HG02943 (cell line): ENCODE measurements around the gene CDK8.
"Not testable (repeated sequence)": the region's sequence is repeated elsewhere in the genome, so short reads cannot be mapped to it uniquely, and the experiment has no call there.

ENCODE experiments used
- ATAC-seq: cut with Tn5 transposase; IDR thresholded peaks from one replicate; pipeline ENCODE4 v1.9.1; 2021; ENCODE audit warnings: mild to moderate bottlenecking, low read depth, moderate library complexity; ENCODE audit not compliant: unreplicated experiment

Gene CDK8

DNA sequence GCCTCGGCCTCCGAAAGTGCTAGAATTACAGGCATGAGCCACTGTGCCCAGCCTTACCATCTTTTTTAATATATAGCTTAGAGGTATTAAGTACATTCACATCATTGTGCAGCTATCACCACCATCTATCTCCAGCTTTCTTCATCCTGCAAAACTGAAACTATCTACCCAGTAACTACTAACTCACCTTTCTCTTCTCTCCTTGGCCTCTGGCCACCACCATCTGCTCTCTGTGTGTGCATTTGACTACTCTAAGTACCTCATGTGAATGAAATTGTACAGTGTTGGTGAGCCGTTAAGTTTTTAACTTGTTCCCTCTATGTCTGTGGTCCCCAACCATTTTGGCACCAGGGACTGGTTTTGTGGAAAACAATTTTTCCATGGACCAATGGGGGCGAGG is 56.1 kb downstream of the CDK8 start:
- no peak for ATAC-seq

DNA sequence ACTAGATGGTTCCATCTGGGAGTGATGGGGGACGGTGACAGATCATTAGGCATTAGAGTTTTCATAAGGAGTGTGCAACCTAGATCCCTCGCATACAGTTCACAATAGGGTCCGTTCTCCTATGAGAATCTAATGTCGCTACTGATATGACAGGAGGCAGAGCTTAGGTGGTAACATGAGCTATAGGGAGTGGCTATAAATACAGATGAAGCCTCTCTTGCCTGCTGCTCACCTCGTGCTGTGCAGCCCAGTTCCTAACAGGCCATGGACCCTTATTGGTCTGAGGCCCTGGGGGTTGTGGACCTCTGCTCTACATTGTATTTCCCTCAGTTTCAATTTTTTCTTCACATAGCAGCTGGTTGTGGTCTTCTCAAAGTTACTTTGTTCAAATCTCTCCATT is 56.5 kb downstream of the CDK8 start:
- ATAC-seq: no peak

DNA sequence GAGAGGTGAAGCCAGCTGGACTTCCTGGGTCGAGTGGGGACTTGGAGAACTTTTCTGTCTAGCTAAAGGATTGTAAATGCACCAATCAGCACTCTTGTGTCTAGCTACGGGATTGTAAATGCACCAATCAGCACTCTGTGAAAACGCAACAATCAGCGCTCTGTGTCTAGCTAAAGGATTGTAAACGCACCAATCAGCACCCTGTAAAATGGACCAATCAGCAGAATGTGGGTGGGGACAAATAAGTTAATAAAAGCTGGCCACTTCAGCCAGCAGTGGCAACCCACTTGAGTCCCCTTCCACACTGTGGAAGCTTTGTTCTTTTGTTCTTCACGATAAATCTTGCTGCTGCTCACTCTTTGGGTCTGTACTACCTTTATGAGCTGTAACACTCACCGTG is 58.1 kb downstream of the CDK8 start:
- not testable (repeated sequence) for ATAC-seq

DNA sequence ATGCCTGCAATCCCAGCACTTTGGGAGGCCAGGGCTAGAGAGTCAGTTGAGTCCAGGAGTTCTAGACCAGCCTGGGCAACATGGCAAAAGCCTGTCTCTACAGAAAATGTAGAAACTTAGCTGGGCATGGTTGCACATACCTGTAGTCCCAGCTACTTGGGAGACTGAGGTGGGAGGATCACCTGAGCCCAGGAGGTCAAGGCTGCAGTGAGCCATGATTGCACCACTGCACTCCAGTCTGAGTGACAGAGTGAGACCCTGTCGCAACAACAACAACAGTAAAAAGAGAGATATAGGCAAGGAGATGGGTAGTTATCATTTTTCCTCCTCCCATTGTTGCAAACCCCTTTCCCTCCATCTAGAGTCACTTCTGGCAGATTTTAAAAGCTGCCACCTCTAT is 62.2 kb downstream of the CDK8 start:
- ATAC-seq: not testable (repeated sequence)

DNA sequence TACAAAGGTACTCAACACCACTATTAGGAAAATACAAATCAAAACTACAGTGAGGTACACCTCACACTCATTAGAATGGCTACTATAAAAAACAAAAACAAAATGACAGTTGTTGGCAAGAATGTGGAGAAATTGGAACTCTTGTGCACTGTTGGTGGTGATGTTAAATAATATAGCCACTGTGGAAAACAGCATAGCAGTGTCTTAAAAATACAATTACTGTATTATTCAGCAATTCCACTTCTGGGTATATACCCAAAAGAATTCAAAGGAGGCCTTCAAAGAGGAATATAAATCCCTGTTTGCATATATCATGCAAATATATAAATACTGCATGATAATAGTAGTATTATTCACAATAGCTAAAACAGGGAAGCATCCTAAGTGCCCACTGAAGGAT is 66.8 kb downstream of the CDK8 start:
- no peak for ATAC-seq

DNA sequence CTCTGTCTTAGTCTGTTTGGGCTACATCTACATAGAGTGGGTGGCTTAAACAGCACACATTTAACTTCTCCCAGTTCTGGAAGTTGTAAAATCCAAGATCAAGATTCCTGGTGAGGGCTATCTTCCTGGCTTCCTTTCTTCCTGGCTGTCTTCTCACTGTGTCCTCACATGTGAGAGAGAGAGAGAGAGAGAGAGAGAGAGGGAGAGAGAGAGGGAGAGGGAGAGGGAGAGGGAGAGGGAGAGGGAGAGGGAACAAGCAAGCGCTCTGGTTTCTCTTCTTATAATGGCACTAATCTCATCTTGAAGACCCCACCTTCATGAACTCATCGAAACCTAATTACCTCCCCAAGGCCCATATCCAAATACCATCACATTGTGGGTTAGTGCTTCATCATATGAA is 69.2 kb downstream of the CDK8 start:
- ATAC-seq: no peak

DNA sequence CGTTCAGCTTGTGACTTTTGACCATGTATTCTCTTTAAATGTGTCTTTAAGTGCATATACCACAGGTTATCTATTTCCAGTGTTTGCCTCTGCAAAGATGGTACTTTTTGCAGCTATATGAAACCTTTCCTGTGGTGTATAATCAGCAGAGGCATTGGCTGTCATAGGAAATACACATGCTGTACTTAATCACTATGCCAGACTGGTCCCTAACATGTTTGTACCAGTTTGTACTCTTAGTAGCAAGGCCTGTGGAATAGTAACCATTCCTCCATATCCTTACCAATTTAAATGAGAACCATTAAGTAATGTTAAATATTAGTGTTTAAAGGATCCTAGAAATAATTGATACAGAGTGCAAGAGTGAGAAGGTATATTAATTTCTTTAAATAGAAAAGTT is 69.8 kb downstream of the CDK8 start:
- ATAC-seq: no peak

DNA sequence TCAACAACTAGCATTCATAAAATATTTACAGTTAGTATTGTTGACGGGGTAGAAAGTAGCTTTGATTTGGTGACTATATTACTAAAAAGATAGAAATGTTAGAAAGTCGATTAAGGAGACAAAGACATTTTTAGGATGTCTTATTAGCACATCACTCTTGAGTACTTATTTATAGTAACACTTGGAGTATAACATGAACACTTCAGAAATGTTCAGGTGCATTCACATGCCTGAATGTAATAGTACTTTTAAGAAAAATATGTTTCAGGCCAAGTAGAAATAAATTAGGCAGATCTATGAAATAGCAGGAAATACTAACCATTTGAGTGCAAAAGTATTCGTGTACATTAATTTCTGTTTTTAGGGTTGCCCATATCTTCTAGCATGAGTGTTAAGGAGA is 70.4 kb downstream of the CDK8 start:
- no peak for ATAC-seq

DNA sequence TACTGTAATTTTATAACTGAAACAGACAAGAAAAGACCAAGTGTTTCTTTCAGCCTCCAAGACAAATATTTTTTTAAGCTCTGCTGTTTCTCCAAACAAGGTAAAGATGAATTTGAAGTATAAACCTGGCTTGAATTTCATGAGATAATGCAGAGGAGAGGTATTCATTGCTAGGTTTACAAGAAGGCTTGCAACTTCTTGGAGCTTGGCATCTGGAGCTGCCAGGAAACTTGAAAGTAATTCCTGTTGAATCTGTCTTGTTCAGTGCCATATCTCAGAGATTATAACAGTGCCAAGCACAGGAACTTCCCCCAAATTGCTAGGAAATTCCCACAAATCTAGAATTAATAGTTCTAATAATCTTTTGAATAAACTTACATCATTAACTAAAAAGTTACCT is 70.9 kb downstream of the CDK8 start:
- ATAC-seq: no peak

DNA sequence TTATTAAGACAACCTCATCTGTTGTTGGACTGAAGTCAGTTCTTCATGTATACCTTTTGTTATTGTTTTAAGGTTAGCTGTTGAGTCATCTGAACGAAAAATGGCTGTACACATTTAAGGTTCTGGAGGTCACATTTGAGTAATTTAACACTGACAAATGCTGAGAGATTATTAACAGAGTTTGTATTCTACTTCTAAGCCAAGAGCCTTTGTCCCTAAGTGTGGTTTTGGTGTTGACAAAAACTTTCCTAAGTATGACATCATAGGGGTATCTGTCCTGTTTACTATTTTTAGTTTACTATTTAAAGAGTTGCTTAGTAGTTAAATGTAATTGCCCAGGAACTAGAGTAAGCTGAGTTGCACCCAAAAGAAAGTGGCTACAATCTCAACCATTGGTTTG is 71.9 kb downstream of the CDK8 start:
- peak; percentile 74 for ATAC-seq

DNA sequence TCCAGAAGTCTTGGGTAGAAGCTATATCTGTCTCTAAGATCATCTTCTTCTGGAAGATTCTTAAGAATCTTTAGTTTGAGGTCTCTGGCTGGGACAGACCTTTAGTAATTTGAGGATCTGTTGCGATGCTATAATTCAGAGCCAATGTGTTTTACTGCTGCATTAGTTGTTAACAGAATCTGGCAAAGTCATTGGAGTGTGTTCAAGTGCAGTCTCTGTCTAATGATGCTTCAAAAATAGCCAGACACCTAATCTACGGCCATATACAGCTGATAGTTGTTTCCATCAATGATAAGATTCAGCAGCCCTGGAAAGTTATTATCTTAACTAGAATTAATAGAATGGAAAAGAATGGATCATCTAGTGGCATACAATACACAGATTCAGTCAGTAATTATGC is 72.6 kb downstream of the CDK8 start:
- ATAC-seq: no peak

DNA sequence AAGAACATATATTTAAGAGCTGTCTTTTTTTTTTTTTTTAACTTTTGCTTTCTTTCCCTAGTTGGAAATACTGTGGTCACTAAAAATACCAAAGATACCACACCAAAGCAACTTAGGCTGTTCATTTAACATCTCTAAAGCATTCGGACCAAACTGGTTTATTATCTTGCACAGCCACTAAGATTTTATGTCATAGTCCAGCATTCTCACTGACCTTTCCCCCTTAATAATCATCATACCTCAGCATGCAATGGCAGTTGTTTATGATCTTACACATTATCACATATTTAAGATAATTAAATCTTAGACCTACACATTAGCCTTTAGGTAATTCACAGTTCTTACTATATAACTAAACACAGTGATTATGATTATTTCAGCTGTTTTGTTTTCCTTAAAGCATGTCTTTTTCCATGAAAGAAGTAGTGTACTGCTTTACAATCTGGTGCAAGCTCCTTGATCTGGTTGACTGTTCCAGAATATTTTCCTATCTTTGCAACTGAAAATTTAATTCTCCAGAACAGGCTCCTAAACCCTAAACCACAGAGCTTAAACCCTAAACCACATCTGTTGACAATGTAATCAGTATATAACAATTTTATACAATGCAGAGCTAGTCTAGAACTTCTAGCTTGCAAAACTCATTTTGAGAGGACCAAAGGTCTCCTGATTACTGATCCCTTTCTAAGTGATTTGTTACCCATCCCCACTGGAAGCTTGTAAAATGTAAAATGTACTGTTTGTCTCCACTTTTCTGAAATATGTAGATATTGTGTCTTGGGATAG is 74.2 kb downstream of the CDK8 start:
- ATAC-seq: no peak

DNA sequence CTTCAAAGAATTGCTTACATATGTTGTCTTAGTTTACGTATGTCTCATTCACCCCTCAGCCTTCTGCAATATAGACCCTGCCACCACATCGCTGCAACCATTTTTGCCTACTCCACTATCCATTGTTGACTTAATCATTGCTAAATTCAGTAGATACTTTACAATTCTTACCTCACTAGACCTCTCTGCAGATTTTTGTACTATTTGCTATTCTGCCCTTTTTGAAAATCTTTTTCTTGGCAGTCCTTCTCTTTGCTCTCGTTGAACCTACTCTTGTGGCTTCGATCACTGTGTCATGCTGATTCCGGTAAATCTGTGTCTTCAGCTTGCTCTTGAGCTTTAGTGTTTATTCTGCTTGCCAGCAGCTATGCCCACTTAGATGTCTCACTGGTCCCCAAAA is 81.2 kb downstream of the CDK8 start:
- ATAC-seq: no peak

DNA sequence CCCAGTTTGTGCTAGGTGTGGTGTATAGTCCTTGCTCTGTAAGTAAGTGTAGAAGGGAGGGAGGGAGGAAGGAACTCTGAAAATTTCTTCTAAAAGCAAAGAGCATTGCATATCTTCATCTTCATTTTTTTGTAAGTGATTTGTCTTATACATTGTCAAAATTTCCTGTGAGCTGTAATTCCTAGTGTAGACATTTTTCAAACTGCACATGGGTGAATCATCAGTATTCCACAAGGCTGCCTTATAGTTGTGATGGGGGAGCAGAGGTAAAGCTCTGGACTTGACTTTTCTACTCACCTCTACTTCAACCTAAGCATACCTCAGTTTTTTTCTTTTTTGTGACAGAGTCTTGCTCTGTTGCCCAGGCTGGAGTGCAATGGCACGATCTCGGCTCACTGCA is 86.9 kb downstream of the CDK8 start:
- no peak for ATAC-seq

DNA sequence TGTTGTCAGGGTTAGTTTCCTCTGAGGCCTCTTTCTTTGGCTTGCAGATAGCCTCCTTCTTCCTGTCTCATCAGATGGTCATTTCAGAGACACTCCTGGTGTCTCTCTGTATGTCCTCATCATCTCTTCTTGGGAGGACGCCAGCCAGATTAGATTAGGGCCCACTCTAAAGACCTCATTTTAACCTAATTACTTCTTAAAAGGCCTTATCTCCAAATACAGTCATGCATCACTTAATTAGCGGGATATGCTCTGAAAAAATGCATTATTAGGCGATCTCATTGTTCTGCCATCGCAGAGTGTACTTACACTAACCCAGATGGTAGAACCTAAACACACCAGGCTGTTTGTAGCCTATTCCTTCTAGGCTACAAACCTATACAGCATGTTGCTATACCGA is 89.0 kb downstream of the CDK8 start:
- ATAC-seq: no peak

DNA sequence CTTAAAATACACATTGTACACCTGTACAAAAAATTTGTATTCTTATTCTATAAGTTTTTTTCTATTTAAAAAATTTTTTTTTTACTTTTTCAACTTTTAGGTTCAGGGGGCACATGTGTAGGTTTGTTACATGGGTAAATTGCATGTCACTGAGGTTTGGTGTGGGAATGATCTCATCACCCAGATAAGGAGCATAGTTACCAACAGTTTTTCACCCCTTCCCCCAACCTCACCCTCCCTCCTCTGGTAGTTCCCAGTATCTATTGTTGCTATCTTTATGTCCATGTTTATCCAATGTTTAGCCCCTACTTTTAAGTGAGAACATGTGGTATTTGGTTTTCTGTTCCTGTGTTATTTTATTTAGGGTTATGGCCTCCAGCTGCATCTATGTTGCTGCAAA is 89.9 kb downstream of the CDK8 start:
- ATAC-seq: no peak

DNA sequence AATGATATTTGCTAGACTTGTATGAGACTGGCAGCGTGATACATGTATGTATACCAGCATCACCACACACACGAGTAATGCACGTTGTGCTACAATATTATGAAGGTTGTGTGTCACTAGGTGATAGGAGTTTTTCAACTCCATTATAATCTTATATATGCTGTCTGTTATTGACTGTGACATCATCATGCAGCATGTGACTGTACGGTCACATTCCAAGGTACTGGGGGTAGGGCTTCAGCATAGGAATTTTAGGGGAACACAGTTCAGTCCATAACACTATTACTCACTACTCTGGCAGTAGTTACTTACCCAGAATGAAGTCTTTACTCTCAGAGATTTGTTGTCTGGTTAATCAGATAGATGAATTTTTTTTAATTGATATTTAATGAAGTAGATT is 91.1 kb downstream of the CDK8 start:
- no peak for ATAC-seq

DNA sequence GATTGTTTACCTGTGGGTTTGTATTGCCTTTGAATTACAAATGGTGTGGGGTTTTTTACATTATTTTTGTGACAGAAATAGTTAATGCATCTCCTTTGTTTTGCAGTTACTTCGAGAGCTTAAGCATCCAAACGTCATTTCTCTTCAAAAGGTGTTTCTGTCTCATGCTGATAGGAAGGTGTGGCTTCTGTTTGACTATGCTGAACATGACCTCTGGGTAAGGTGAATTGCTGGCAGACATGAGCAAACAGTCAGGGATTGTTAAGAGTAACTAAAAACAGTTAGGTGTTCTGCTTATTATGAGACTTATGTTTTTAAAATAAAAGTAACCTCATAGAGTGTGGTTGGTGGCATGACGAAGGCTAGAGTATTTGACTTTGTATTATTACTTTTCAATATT is 95.0 kb downstream of the CDK8 start:
- ATAC-seq: no peak

DNA sequence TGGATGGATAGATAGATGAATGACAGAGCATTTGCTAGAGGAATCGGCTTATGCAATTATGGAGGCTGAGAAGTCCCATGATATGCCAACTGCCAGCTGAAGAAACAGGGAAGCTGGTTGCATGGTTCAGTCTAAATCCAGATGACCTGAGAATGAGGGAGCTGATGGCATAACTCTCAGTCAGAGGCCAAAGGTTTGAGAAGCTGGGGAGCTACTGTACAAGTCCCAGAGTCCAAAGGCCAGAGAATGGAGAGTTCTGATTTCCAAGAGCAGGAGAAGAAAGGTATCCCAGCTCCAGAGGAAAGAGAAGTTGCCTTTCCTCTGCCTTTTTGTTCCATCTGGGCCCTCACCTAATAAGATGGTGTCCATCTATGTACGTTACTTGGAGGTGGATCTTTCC is 108.3 kb downstream of the CDK8 start:
- no peak for ATAC-seq

DNA sequence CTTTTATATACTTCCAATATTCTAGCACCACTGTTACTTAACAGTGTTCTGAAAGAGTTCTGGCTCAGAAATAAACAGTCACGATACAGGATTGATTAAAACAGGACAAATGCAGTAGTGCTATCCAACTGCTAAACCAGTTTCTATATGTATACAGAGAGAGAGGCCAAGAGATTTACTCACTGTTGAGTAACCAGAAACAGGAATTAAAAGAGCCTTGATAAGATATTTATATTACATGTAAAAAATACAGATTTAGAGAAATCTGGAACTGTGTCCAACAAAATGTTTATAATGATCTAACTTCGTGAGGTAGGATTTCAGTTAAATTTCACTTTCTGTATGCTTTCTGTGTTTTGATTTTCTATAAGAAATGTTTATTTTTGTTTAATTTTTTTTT is 116.6 kb downstream of the CDK8 start:
- no peak for ATAC-seq

DNA sequence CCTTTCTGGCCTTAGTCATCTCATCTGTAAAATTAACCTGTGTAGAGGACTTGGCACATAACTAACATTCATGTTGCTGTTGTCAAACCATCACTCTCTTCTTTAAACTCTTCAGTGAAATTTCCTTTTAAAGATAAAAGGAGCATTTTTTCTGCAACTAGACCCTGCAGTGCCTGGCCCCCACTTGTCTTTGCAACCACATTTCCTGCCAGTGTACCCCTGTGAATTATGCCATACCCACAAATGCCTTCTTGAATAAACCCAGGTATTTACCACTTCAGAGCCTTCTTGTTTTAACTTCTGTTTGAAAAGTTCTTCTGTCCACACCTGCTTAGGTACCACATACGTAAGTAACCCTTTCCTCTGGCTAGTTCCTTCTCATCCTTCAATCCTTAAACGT is 118.8 kb downstream of the CDK8 start:
- no peak for ATAC-seq

DNA sequence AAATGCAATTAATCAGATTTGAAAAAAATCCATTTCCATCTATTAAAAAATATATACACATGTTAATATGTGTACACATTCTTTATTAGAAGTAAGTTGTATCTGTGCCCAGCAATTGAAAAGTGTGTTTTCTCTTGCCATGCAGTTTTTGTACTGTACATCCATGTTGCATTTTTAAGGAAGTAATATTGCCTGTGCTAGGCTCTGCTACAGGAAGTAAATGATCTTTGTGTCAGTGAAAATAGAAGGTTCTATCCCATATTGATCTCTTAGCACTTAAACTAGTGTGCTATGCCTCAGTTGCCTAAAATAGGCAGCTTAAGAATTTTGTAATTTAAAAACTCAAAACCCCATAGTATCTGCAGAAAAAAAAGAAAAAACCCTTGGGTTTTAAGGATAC is 122.5 kb downstream of the CDK8 start:
- no peak for ATAC-seq

DNA sequence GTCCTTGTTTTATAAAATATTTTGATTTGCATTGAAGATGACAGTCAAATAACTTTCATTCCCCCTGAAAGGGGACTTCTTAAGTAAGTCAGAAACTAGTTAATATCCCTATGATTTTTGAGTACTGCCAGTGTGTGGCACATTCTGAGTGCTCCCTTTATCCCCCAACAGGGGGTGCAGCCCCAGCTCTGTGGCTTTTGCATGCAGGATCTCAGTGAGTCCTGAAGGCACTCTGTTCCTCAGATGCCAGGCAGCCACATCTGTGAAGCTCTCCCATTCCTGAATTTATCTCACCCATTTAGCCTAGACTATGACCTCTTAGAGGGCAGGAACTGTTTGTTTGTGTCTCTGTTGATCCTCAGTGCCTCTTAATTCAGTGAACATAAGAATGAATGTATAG is 123.1 kb downstream of the CDK8 start:
- no peak for ATAC-seq
